ENCODE measurements around the gene ATRNL1. TPM values are rescaled to one million over a fixed set of nuclear protein-coding genes. Genes with fewer than 3 reads are reported as not detected.
"Not testable (repeated sequence)": the region's sequence is repeated elsewhere in the genome, so short reads cannot be mapped to it uniquely, and the experiment has no call there.

ATRNL1 gene
- polyA plus RNA-seq, 3 donors: not detected

DNA sequence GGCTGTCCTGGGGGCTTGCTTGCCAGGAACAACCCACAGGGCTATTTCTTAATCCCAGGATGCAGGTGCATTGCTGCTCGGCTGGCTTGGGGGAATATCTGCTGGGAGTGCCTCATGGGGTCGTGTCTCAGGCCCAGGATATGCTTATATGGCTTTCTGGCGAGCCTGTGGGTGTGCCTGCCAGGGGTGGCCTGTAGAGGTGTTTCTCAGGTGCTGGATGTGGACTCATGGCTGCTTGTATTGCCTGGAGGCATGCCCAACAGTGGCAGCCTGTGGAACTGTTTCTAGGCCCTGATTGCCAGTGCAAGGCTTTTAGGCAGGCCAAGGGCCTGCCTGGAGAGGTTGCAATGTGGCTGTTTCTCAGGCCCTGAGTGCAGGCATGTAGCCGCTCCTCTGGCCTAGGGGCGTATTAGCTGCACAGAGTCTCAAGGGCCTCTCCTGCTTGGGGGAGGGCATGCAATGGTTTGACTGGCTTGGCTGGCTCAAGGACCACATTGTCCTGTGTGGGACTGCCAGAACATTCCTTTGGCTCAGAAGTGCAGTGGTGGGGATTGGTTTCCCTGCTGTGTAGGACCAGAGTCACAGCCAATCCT is 202.1 kb downstream of the ATRNL1 start:
- TF ChIP-seq, protein P1, sequence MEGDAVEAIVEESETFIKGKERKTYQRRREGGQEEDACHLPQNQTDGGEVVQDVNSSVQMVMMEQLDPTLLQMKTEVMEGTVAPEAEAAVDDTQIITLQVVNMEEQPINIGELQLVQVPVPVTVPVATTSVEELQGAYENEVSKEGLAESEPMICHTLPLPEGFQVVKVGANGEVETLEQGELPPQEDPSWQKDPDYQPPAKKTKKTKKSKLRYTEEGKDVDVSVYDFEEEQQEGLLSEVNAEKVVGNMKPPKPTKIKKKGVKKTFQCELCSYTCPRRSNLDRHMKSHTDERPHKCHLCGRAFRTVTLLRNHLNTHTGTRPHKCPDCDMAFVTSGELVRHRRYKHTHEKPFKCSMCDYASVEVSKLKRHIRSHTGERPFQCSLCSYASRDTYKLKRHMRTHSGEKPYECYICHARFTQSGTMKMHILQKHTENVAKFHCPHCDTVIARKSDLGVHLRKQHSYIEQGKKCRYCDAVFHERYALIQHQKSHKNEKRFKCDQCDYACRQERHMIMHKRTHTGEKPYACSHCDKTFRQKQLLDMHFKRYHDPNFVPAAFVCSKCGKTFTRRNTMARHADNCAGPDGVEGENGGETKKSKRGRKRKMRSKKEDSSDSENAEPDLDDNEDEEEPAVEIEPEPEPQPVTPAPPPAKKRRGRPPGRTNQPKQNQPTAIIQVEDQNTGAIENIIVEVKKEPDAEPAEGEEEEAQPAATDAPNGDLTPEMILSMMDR (IDR thresholded peaks at IDR 0.05): no peak
- H2AFZ ChIP-seq (ENCODE audit: insufficient read depth, low read depth, low read length, poor library complexity, severe bottlenecking): no peak overlapping the region
- Mint-ChIP-seq H3K9me3 (peaks cover 0 to 15% (median 4%) of the 10 kb centered on the region in 7 donors), H3K4me3 (no peak overlapping the region), H3K27ac (no peak overlapping the region), H3K27me3 (ENCODE audit: low read depth in 3 of 3) (no peaks in the 10 kb centered on the region), H3K4me1 (no peaks in the 10 kb centered on the region), H3K36me3 (no peaks in the 10 kb centered on the region)
- WGBS (ENCODE audit: insufficient coverage): 62% methylated on average over 5 of the region's 5 CpGs
- H3K4me2 ChIP-seq (replicated peaks; ENCODE audit: extremely low read depth, low read length, poor library complexity, severe bottlenecking): no peak overlapping the region
- H3K9me3 ChIP-seq (replicated peaks in 1 of 2; ENCODE audit: control insufficient read depth in 1 of 2, insufficient read depth in 1 of 2, low read length in 2 of 2): peaks cover 5 to 12% of the 10 kb centered on the region in 2 donors
- H3K4me1 ChIP-seq (ENCODE audit: control insufficient read depth in 1 of 2, insufficient read depth in 2 of 2, low read length in 2 of 2): no peaks in the 10 kb centered on the region
- H3K27ac ChIP-seq (ENCODE audit: low read depth in 1 of 2, low read length in 2 of 2): no peak overlapping the region
- H4K20me1 ChIP-seq (ENCODE audit: insufficient read depth, low read length): no peaks in the 10 kb centered on the region
- no peaks in the 10 kb centered on the region for H3K79me2 ChIP-seq (ENCODE audit: insufficient read depth, low read length)
- no peak overlapping the region for H3K4me3 ChIP-seq (replicated peaks in 1 of 3; ENCODE audit: low read depth in 2 of 3, low read length in 3 of 3)
- no peak overlapping the region for H3K9ac ChIP-seq (ENCODE audit: insufficient read depth, low read length, poor library complexity, severe bottlenecking)
- H3K36me3 ChIP-seq (replicated peaks in 1 of 2; ENCODE audit: control insufficient read depth in 1 of 2, insufficient read depth in 2 of 2, low read length in 2 of 2): no peaks in the 10 kb centered on the region
- H3K27me3 ChIP-seq (ENCODE audit: control insufficient read depth in 2 of 2, insufficient read depth in 2 of 2, low read length in 2 of 2): no peaks in the 10 kb centered on the region
- no peak for DNase-seq
- intact Hi-C loops (cut with micrococcal nuclease): no loop called here

GRCh38 chr10:115300080-115300479 is 206.9 kb downstream of the ATRNL1 start:
- DNase-seq: no peak
- H3K9me3 ChIP-seq (replicated peaks in 1 of 2; ENCODE audit: control insufficient read depth in 1 of 2, insufficient read depth in 1 of 2, low read length in 2 of 2): peaks cover 1 to 8% of the 10 kb centered on the region in 2 donors
- WGBS (ENCODE audit: insufficient coverage): no CpG with 5 or more reads among the region's 1 CpG
- no peaks in the 10 kb centered on the region for H3K79me2 ChIP-seq (ENCODE audit: insufficient read depth, low read length)
- no peak overlapping the region for H3K27ac ChIP-seq (ENCODE audit: low read depth in 1 of 2, low read length in 2 of 2)
- no peak overlapping the region for H2AFZ ChIP-seq (ENCODE audit: insufficient read depth, low read depth, low read length, poor library complexity, severe bottlenecking)
- no peak overlapping the region for H3K4me3 ChIP-seq (replicated peaks in 1 of 3; ENCODE audit: low read depth in 2 of 3, low read length in 3 of 3)
- H3K27me3 ChIP-seq (ENCODE audit: control insufficient read depth in 2 of 2, insufficient read depth in 2 of 2, low read length in 2 of 2): no peaks in the 10 kb centered on the region
- H3K9me3 Mint-ChIP-seq: peaks cover 0 to 4% (median 0%) of the 10 kb centered on the region in 7 donors
- no peak overlapping the region for H3K4me2 ChIP-seq (replicated peaks; ENCODE audit: extremely low read depth, low read length, poor library complexity, severe bottlenecking)
- TF ChIP-seq, protein P1 (IDR thresholded peaks at IDR 0.05): no peak
- H3K4me1 Mint-ChIP-seq: no peaks in the 10 kb centered on the region
- H3K4me3 Mint-ChIP-seq: no peak overlapping the region
- H3K36me3 Mint-ChIP-seq: no peaks in the 10 kb centered on the region
- H3K27me3 Mint-ChIP-seq (ENCODE audit: low read depth in 3 of 3): no peaks in the 10 kb centered on the region
- no peak overlapping the region for H3K27ac Mint-ChIP-seq
- no peak overlapping the region for H3K9ac ChIP-seq (ENCODE audit: insufficient read depth, low read length, poor library complexity, severe bottlenecking)
- no peaks in the 10 kb centered on the region for H3K4me1 ChIP-seq (ENCODE audit: control insufficient read depth in 1 of 2, insufficient read depth in 2 of 2, low read length in 2 of 2)
- intact Hi-C loops (cut with micrococcal nuclease): no loop called here
- no peaks in the 10 kb centered on the region for H3K36me3 ChIP-seq (replicated peaks in 1 of 2; ENCODE audit: control insufficient read depth in 1 of 2, insufficient read depth in 2 of 2, low read length in 2 of 2)
- no peaks in the 10 kb centered on the region for H4K20me1 ChIP-seq (ENCODE audit: insufficient read depth, low read length)

DNA sequence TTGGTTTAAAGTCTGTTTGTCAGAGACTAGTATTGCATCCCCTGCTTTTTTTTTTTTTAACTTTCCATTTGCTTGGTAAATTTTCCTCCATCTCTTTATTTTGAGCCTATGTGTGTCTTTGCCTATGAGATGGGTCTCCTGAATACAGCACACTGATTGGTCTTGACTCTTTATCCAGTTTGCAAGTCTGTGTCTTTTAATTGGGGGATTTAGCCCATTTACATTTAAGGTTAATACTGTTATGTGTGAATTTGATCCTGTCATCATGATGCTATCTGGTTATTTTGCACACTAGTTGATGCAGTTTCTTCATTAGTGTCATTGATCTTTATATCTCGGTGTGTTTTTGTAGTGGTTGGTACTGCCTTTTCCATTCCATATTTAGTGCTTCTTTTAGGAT is 226.5 kb downstream of the ATRNL1 start:
- H3K9ac ChIP-seq (ENCODE audit: insufficient read depth, low read length, poor library complexity, severe bottlenecking); H3K4me3 ChIP-seq (replicated peaks in 1 of 3; ENCODE audit: low read depth in 2 of 3, low read length in 3 of 3); H3K4me1 Mint-ChIP-seq; H3K4me2 ChIP-seq (replicated peaks; ENCODE audit: extremely low read depth, low read length, poor library complexity, severe bottlenecking); H3K36me3 ChIP-seq (replicated peaks in 1 of 2; ENCODE audit: control insufficient read depth in 1 of 2, insufficient read depth in 2 of 2, low read length in 2 of 2); intact Hi-C loops (cut with micrococcal nuclease); H3K27ac ChIP-seq (ENCODE audit: low read depth in 1 of 2, low read length in 2 of 2); H3K4me3 Mint-ChIP-seq; H3K79me2 ChIP-seq (ENCODE audit: insufficient read depth, low read length); H3K9me3 ChIP-seq (replicated peaks in 1 of 2; ENCODE audit: control insufficient read depth in 1 of 2, insufficient read depth in 1 of 2, low read length in 2 of 2); H3K4me1 ChIP-seq (ENCODE audit: control insufficient read depth in 1 of 2, insufficient read depth in 2 of 2, low read length in 2 of 2); DNase-seq; H3K27me3 ChIP-seq (ENCODE audit: control insufficient read depth in 2 of 2, insufficient read depth in 2 of 2, low read length in 2 of 2); H2AFZ ChIP-seq (ENCODE audit: insufficient read depth, low read depth, low read length, poor library complexity, severe bottlenecking); H3K9me3 Mint-ChIP-seq; H3K36me3 Mint-ChIP-seq; H3K27me3 Mint-ChIP-seq (ENCODE audit: low read depth in 3 of 3); H3K27ac Mint-ChIP-seq; H4K20me1 ChIP-seq (ENCODE audit: insufficient read depth, low read length): not testable (repeated sequence)
- no CpG with 5 or more reads among the region's 1 CpG for WGBS (ENCODE audit: insufficient coverage)

All from CD14-positive monocyte (primary cell).